Endothelial cell (in vitro differentiated cells): ENCODE results near the gene MAP1S. TPM values are rescaled to one million over a fixed set of nuclear protein-coding genes. Genes with fewer than 3 reads are reported as not detected.
A peak's percentile ranks its signal among the peaks of the same experiment; 100 is the strongest.

Experiments used
- DNase-seq: peaks from one replicate; pipeline ENCODE4 v3.0.0; 2021; ENCODE audit warnings: low spot score
- H3K27ac Mint-ChIP-seq: one replicate; pipeline ENCODE4 v1.8.0; 2021; ENCODE audit warnings: mixed read lengths, inconsistent platforms; ENCODE audit not compliant: unreplicated experiment
- H3K27me3 Mint-ChIP-seq: one replicate; pipeline ENCODE4 v1.8.0; 2021; ENCODE audit warnings: mild to moderate bottlenecking, moderate library complexity, mixed read lengths, inconsistent platforms; ENCODE audit not compliant: unreplicated experiment
- H3K36me3 Mint-ChIP-seq: one replicate; pipeline ENCODE4 v1.8.0; 2021; ENCODE audit warnings: mild to moderate bottlenecking, low read depth, mixed read lengths, inconsistent platforms; ENCODE audit not compliant: unreplicated experiment
- H3K4me1 Mint-ChIP-seq: one replicate; pipeline ENCODE4 v1.8.0; 2021; ENCODE audit warnings: mild to moderate bottlenecking, mixed read lengths, inconsistent platforms; ENCODE audit not compliant: unreplicated experiment
- H3K4me3 Mint-ChIP-seq: one replicate; pipeline ENCODE4 v1.8.0; 2021; ENCODE audit warnings: mild to moderate bottlenecking, mixed read lengths, inconsistent platforms; ENCODE audit not compliant: unreplicated experiment
- H3K9me3 Mint-ChIP-seq: one replicate; pipeline ENCODE4 v1.8.0; 2021; ENCODE audit warnings: mixed read lengths, inconsistent platforms; ENCODE audit not compliant: unreplicated experiment
- total RNA-seq: library from RNA; stranded (reverse); fragmentation: NEBNext Ultra II Directional; extraction: Animal tissue kit (Norgen Biotek cat#: 25700); gene quantifications from one replicate; pipeline ENCODE4 v1.2.1, GENCODE V29; 2021; ENCODE audit not compliant: unreplicated experiment
- TF ChIP-seq, protein P1 (sequence below): fragments of 200-600 bp; sonication (generic); IDR thresholded peaks from one replicate; pipeline ENCODE4 v1.5.0; 2021; ENCODE audit warnings: antibody characterized with exemption; ENCODE audit not compliant: unreplicated experiment

The MAP1S gene
- total RNA-seq, 1 donor from 2014 or later, result 173 TPM

GRCh38 chr19:17764348-17764747, 45.1 kb downstream of the MAP1S start:
- Mint-ChIP-seq H3K27me3 (no peaks in the 10 kb centered on the region), H3K9me3 (no peaks in the 10 kb centered on the region), H3K27ac (no peak overlapping the region), H3K36me3 (no peaks in the 10 kb centered on the region), H3K4me1 (peaks cover 3% of the 10 kb centered on the region), H3K4me3 (no peak overlapping the region)
- TF ChIP-seq, protein P1, sequence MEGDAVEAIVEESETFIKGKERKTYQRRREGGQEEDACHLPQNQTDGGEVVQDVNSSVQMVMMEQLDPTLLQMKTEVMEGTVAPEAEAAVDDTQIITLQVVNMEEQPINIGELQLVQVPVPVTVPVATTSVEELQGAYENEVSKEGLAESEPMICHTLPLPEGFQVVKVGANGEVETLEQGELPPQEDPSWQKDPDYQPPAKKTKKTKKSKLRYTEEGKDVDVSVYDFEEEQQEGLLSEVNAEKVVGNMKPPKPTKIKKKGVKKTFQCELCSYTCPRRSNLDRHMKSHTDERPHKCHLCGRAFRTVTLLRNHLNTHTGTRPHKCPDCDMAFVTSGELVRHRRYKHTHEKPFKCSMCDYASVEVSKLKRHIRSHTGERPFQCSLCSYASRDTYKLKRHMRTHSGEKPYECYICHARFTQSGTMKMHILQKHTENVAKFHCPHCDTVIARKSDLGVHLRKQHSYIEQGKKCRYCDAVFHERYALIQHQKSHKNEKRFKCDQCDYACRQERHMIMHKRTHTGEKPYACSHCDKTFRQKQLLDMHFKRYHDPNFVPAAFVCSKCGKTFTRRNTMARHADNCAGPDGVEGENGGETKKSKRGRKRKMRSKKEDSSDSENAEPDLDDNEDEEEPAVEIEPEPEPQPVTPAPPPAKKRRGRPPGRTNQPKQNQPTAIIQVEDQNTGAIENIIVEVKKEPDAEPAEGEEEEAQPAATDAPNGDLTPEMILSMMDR, result no peak
- no peak for DNase-seq

DNA sequence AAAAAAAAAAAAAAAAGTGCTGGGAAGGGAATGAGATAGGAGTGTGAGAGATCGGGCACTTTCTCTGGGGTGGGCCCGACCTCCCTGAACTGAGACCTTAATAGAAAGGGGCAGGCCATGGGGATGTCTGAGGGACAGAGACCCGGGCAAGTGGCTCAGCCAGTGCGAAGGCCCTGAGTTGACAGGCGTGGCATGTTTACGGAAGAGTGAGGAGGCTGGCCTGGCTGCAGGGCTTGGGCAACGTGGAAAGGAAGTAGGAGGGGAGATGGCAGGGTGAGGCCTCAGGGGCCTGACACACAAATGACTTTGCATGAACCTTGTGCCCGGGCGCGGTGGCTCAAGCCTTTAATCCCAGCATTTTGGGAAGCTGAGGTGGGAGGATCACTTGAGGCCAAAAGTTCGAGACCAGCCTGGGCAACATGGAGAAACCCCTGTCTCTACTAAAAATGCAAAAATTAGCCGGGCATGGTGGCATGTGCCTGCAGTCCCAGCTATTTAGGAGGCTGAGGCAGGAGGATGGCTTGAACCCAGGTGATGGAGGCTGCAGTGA, 45.9 kb downstream of the MAP1S start:
- Mint-ChIP-seq H3K36me3 (no peaks in the 10 kb centered on the region), H3K27me3 (no peaks in the 10 kb centered on the region), H3K9me3 (no peaks in the 10 kb centered on the region), H3K4me1 (peaks cover 3% of the 10 kb centered on the region), H3K27ac (no peak overlapping the region), H3K4me3 (no peak overlapping the region)
- no peak for DNase-seq
- TF ChIP-seq, protein P1, result no peak

DNA sequence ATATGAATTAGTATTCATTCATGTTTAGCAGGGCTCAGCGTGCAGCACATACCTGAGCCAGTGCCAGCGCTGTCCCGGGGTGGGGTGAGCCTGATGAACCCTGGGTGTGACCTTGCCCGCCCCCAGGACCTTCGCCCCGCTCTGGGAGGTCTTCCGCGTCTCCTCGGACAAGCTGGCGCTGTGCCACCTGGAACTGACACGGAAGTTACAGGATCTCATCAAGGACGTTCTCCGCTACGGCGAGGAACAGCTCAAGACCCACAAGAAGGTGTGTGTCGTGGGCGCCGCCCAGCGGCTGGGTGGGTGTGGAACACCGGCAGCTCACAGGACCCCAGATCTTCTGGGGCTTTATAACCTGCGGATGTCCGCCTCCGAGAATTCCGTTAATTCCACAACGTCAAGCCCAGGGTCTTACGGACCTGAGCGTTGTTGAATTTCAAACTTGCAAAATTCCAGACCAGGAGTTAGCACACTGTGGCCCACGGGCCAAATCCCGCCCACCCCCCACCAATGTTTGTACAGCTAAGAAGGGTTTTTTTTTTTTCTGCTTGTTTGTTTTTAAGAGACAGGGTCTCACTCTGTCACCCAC, 47.4 kb downstream of the MAP1S start:
- peak; percentile 92 for DNase-seq
- H3K9me3 Mint-ChIP-seq, result no peaks in the 10 kb centered on the region
- H3K4me1 Mint-ChIP-seq, result peaks cover 3% of the 10 kb centered on the region
- H3K36me3 Mint-ChIP-seq, result no peaks in the 10 kb centered on the region
- TF ChIP-seq, protein P1, result peak; percentile 75
- no peak overlapping the region for H3K4me3 Mint-ChIP-seq
- H3K27ac Mint-ChIP-seq, result no peak overlapping the region
- H3K27me3 Mint-ChIP-seq, result peaks cover 2% of the 10 kb centered on the region

DNA sequence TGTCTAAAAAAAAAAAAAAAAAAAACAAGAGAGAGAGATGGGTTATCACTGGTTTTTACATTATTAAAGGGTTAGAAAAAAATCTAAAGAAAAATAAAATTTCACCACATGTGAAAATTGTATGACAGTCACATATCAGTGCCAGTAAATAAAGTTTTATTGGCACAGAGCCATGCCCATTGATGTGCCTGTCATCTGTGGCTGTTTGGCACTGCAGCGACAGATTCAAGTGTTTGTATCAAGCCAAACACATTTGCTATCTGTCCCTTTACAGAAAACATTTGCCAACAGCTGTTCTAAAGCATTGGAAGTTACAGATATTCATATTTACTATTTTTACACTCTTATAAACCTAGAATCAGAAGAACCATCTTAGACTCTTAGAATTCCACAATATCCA, 48.3 kb downstream of the MAP1S start:
- no peak overlapping the region for H3K27ac Mint-ChIP-seq
- no peaks in the 10 kb centered on the region for H3K36me3 Mint-ChIP-seq
- peaks cover 3% of the 10 kb centered on the region for H3K4me1 Mint-ChIP-seq
- TF ChIP-seq, protein P1, result no peak
- H3K27me3 Mint-ChIP-seq, result peaks cover 2% of the 10 kb centered on the region
- peak overlapping the region; percentile 56 for H3K4me3 Mint-ChIP-seq
- DNase-seq, result no peak
- H3K9me3 Mint-ChIP-seq, result no peaks in the 10 kb centered on the region

- no peaks in the 10 kb centered on the region for H3K9me3 Mint-ChIP-seq
- no peaks in the 10 kb centered on the region for H3K36me3 Mint-ChIP-seq
- H3K27ac Mint-ChIP-seq, result no peak overlapping the region
- no peak for DNase-seq
- TF ChIP-seq, protein P1, result no peak
- H3K4me3 Mint-ChIP-seq, result no peak overlapping the region
- peaks cover 6% of the 10 kb centered on the region for H3K27me3 Mint-ChIP-seq
- peaks cover 3% of the 10 kb centered on the region for H3K4me1 Mint-ChIP-seq
Measured at GRCh38 chr19:17770613-17771012, 51.3 kb downstream of the MAP1S start.
